IPS-18c (cell line): ENCODE measurements around the gene HOXA9.

Experiments used
- H3K4me3 ChIP-seq: 2 replicates; pipeline ENCODE4 v1.7.0; 2013; ENCODE audit warnings: low read depth, mild to moderate bottlenecking, low read length, moderate library complexity; ENCODE audit not compliant: insufficient read depth
- H3K9me3 ChIP-seq: one replicate; pipeline ENCODE4 v1.6.1; 2013; ENCODE audit warnings: mild to moderate bottlenecking, low read length, moderate library complexity; ENCODE audit not compliant: control insufficient read depth, insufficient read depth

HOXA9 gene

GRCh38 chr7:27165089-27165995 is at the start of gene HOXA9:
HOXA9 (minus strand) TSS chr7:27165537; CDS start chr7:27165457, 80 bp downstream.
- no peak within 1 kb of the TSS; the same call in 1 of the 2 replicates for H3K4me3 ChIP-seq
- H3K9me3 ChIP-seq: peaks cover 9% of the 10 kb centered on the region

GRCh38 chr7:27214239-27214950 is 49.1 kb upstream of the HOXA9 start:
- H3K9me3 ChIP-seq: peaks cover 2% of the 10 kb centered on the region
- H3K4me3 ChIP-seq: no peak overlapping the region

GRCh38 chr7:27213433-27214238 is 48.3 kb upstream of the HOXA9 start:
- H3K4me3 ChIP-seq: peak overlapping the region; percentile 28
- H3K9me3 ChIP-seq: peaks cover 2% of the 10 kb centered on the region

GRCh38 chr7:27212497-27213432 is 47.4 kb upstream of the HOXA9 start:
- H3K4me3 ChIP-seq: peak overlapping the region; percentile 28

GRCh38 chr7:27211764-27212204 is 46.4 kb upstream of the HOXA9 start:
- Histone ChIP-seq H3K4me3 (no peak overlapping the region), H3K9me3 (peaks cover 2% of the 10 kb centered on the region)

More at GRCh38 chr7:27212497-27213432, 47.4 kb upstream of the HOXA9 start:
- peaks cover 2% of the 10 kb centered on the region for H3K9me3 ChIP-seq

- H3K4me3 ChIP-seq: no peak overlapping the region
Observed at GRCh38 chr7:27211084-27211446, 45.7 kb upstream of the HOXA9 start.

GRCh38 chr7:27210441-27211083 is 45.2 kb upstream of the HOXA9 start:
- Histone ChIP-seq H3K4me3 (no peak overlapping the region), H3K9me3 (peaks cover 2% of the 10 kb centered on the region)

More at GRCh38 chr7:27211084-27211446, 45.7 kb upstream of the HOXA9 start:
- peaks cover 2% of the 10 kb centered on the region for H3K9me3 ChIP-seq

- H3K4me3 ChIP-seq: no peak overlapping the region
- H3K9me3 ChIP-seq: peaks cover 2% of the 10 kb centered on the region
Observed at GRCh38 chr7:27209933-27210440, 44.6 kb upstream of the HOXA9 start.

- H3K4me3 ChIP-seq: no peak overlapping the region
- peaks cover 5% of the 10 kb centered on the region for H3K9me3 ChIP-seq
Observed at GRCh38 chr7:27208998-27209397, 43.7 kb upstream of the HOXA9 start.

- Histone ChIP-seq H3K9me3 (peaks cover 5% of the 10 kb centered on the region), H3K4me3 (no peak overlapping the region)
Observed at GRCh38 chr7:27207348-27207985, 42.1 kb upstream of the HOXA9 start.

- Histone ChIP-seq H3K4me3 (no peak overlapping the region), H3K9me3 (peaks cover 2% of the 10 kb centered on the region)
Observed at GRCh38 chr7:27205325-27206280, 40.3 kb upstream of the HOXA9 start.

GRCh38 chr7:27204851-27205322 is 39.5 kb upstream of the HOXA9 start:
- H3K4me3 ChIP-seq: no peak overlapping the region
- H3K9me3 ChIP-seq: peaks cover 2% of the 10 kb centered on the region

- H3K9me3 ChIP-seq: peaks cover 3% of the 10 kb centered on the region
- no peak overlapping the region for H3K4me3 ChIP-seq
Observed at GRCh38 chr7:27203964-27204594, 38.7 kb upstream of the HOXA9 start.
